Activated naive CD8-positive, alpha-beta T cell treated with anti-CD3 and anti-CD28 coated beads, Interleukin-2, amount 50 U/mL, for 16 hours (primary cell): ENCODE measurements around the gene SVIL.

Experiments used
- DNase-seq: peaks from one replicate; pipeline ENCODE4 v3.0.0-alpha.2; 2020; ENCODE audit warnings: low read depth, low spot score

The SVIL gene

GRCh38 chr10:29420744-29421143, 214.0 kb downstream of the SVIL start:
- no peak for DNase-seq

DNA sequence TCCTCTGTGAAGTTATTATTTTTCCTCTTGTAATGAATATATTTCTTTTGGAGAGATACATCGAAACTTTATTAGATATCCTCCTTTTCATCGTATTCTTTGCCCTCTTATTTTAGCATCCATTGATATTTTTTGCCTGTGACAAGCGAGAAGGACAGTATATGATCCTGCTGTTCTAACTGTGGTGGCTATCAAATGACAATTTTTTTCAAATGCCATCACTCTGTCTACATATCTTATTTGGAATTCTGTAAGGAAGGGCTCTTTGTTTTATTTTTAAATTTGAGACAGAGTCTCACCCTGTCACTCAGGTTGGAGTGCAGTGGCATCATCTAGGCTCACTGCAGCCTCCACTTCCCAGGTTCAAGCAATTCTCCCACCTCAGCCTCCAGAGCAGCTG, 217.4 kb downstream of the SVIL start:
- no peak for DNase-seq

GRCh38 chr10:29415876-29416275, 218.9 kb downstream of the SVIL start:
- no peak for DNase-seq

- DNase-seq, result no peak
Measured at GRCh38 chr10:29414501-29414900, 220.3 kb downstream of the SVIL start.

GRCh38 chr10:29412485-29412884, 222.3 kb downstream of the SVIL start:
- no peak for DNase-seq

DNA sequence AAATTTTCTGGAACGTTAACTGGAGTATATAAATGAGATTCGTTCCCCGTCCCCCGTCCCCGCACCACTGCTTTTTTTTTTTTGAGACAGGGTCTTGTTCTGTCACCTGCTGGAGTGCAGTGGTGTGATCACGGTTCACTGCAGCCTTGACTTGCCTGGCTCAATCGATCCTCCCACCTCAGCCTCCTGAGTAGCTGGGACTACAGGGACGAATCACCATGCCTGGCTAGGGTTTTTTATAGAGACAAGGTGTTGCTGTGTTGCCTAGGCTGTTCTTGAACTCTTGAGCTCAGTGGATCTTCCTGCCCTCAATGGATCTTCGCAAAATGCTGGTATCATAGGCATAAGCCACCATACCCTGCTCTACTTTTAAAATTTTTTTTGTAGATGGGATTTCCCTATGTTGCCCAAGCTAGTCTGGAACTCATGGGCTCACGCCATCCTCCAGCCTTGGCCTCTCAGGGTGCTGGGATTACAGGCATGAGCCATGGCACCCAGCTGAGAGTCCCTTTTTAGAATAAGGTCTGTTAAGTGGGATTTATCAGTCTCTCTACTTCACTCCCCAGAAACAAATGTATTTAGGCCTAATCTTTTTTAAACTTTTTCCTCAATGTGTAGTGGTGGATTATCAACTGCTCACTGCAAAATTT, 223.0 kb downstream of the SVIL start:
- DNase-seq, result no peak

GRCh38 chr10:29409241-29410054, 225.3 kb downstream of the SVIL start:
- DNase-seq, result no peak

DNA sequence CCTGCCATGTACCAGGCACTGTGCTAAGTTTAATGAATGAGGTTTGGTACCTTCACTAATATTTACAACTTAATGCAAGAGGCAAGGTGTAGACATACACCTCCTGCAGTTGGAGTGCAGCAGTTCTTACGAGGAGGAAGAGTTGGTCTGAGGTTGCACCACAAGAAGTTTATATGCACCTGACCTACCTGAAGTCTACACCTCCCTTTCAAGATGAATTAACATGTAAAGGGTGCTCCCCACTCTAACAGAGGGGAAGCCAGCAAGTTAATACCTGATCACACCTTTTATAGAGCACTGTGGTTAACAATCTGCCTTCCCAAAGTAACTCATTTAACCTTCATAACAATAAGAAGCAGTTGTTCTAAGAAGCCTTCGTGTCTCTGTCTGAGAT, 225.9 kb downstream of the SVIL start:
- DNase-seq, result no peak
